ENCODE measurements around the gene CLEC4G.
"Not testable (repeated sequence)": the region's sequence is repeated elsewhere in the genome, so short reads cannot be mapped to it uniquely, and the experiment has no call there.

CLEC4G gene

DNA sequence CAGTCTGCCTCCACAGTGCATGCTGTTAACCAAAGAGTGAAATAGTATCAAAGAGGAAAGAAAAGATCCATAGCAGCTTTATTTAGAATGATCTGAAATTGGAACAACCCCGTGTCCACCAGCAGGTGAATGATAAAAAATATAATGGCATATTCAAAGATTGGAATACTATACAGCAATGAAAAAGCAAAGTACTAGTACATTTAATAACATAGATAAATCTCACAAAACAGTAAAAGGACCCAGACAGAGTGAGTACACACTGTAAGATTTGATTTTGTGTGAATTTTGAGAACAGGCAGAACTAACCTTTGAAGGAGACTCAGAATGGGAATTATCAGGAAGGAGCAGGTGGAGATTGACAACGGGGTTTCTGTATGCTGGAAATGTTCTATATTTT lies 16.3 kb upstream of the CLEC4G start:
- no peak for TF ChIP-seq CTCF (IDR thresholded peaks at IDR 0.05; ENCODE audit: low read depth, low read length)
- no peak overlapping the region for H3K4me3 ChIP-seq (replicated peaks in 1 of 2; ENCODE audit: low read depth in 2 of 2, low read length in 2 of 2)
- no peak for DNase-seq (ENCODE audit: low read depth in 2 of 2)

GRCh38 chr19:7746903-7747884 lies 15.3 kb upstream of the CLEC4G start, which contains the start of gene CD209:
TSS of gene CD209 (minus strand) at chr19:7747534. CDS start at chr19:7747511, 23 bp downstream.
- H3K4me3 ChIP-seq (replicated peaks in 1 of 2; ENCODE audit: low read depth in 2 of 2, low read length in 2 of 2), result no peak within 1 kb of the TSS
- TF ChIP-seq CTCF (IDR thresholded peaks at IDR 0.05; ENCODE audit: low read depth, low read length), result no peak
- DNase-seq (ENCODE audit: low read depth in 2 of 2), result no peak

GRCh38 chr19:7746306-7746705 lies 14.4 kb upstream of the CLEC4G start:
- not testable (repeated sequence) for DNase-seq (ENCODE audit: low read depth in 2 of 2); H3K4me3 ChIP-seq (replicated peaks in 1 of 2; ENCODE audit: low read depth in 2 of 2, low read length in 2 of 2)

DNA sequence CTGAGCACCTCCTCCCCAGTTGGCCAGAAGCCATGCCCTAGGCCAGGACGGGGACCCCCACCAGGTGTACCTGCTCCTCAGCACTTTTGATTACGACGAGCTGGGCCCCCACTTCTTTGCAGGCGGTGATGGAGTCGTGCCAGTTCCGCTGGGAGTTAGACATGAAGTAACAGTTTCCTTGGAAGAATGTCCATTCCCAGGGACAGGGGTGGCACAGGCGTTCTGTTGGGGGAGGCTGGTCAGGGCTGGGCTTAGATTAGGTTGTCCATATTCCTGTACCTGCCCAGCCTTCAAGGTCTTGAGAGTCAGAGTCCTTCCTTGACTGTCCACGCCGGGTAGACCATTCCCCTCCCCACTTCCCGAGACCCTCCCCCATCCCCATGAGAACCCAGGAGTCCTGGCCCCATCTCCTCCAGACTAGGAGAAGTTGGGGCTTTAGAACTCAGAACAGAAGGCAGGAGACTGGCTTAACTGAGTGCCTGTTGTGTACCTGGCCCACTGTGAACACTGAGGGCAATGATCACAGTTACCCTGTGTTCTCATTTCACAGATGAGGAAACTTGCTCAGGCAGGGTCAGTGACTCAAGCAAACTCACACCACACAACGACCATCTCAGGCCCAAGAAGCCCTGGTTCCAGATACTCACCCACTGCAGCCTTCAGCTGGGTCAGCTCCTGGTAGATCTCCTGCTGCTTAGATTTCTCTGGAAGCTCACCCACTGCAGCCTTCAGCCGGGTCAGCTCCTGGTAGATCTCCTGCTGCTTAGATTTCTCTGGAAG lies 13.2 kb upstream of the CLEC4G start:
- no peak for DNase-seq (ENCODE audit: low read depth in 2 of 2)
- TF ChIP-seq CTCF (IDR thresholded peaks at IDR 0.05; ENCODE audit: low read depth, low read length), result no peak
- no peak overlapping the region for H3K4me3 ChIP-seq (replicated peaks in 1 of 2; ENCODE audit: low read depth in 2 of 2, low read length in 2 of 2)

GRCh38 chr19:7744199-7744786 lies 12.4 kb upstream of the CLEC4G start:
- DNase-seq (ENCODE audit: low read depth in 2 of 2), result no peak
- no peak for TF ChIP-seq CTCF (IDR thresholded peaks at IDR 0.05; ENCODE audit: low read depth, low read length)
- no peak overlapping the region for H3K4me3 ChIP-seq (replicated peaks in 1 of 2; ENCODE audit: low read depth in 2 of 2, low read length in 2 of 2)

DNA sequence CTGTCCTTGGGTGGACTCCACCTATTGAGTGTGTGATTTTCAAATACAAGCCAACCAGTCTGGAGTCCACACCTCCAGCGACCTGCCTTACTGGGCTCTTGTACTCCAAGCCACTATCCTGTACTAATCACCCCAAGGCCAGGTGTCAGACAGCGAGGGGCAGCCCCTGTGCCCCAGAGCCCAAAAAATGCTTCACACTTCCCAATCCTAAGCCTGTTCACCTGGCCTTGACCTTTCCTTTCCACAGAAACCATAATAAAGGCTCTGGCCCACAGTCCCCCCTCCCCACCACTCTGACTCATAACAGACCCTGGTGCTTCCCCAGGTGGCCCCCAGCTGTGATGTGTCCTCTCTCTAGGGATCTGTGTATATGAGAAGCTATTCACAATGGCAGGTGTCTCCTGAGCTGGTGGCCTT lies 11.5 kb upstream of the CLEC4G start:
- no peak for DNase-seq (ENCODE audit: low read depth in 2 of 2)
- no peak overlapping the region for H3K4me3 ChIP-seq (replicated peaks in 1 of 2; ENCODE audit: low read depth in 2 of 2, low read length in 2 of 2)
- no peak for TF ChIP-seq CTCF (IDR thresholded peaks at IDR 0.05; ENCODE audit: low read depth, low read length)

- H3K4me3 ChIP-seq (replicated peaks in 1 of 2; ENCODE audit: low read depth in 2 of 2, low read length in 2 of 2), result no peak overlapping the region
- no peak for TF ChIP-seq CTCF (IDR thresholded peaks at IDR 0.05; ENCODE audit: low read depth, low read length)
- DNase-seq (ENCODE audit: low read depth in 2 of 2), result no peak
Measured at GRCh38 chr19:7742991-7743390, 11.1 kb upstream of the CLEC4G start.

Measured in cardiac fibroblast (primary cell).